Measurements from ENCODE around the gene ELP2. TPM values are rescaled to one million over a fixed set of nuclear protein-coding genes. Genes with fewer than 3 reads are reported as not detected.

The ELP2 gene
- total RNA-seq, 2 experiments from 2014 or later = 40.3 to 50.5 TPM

DNA sequence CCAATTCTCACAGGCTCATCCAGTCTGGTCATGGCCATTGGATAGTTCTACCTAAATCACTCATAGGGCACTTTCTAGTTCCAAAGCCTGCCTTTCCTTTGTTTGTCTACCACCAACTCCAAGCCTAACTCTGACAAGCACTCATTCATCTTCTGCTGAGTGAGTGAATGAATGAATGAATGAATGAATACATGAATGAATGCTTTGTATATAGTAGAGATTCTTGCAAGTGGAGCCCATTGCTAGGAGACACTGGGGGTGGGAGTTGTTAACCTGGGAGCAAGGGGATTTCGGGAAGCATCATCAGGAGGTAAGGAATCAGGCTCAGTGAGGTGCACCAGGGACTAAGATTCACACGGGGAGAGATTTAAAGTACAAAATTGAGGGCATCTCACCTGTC is 54.3 kb downstream of the ELP2 start:
- ChIA-PET CTCF (ENCODE audit: unreplicated experiment) (no interaction called here), POLR2A (no interaction called here)
- Histone ChIP-seq H3K4me2 (ENCODE audit: low read length) (no peak overlapping the region), H3K27ac (ENCODE audit: low read depth, low read length, poor library complexity, severe bottlenecking) (no peak overlapping the region), H3K4me3 (ENCODE audit: low read depth, low read length, poor library complexity, severe bottlenecking) (no peak overlapping the region), H3K9me3 (ENCODE audit: low read length) (no peaks in the 10 kb centered on the region), H3K4me1 (ENCODE audit: insufficient read depth, low read length, poor library complexity, severe bottlenecking) (peaks cover 8% of the 10 kb centered on the region), H3K9me2 (ENCODE audit: insufficient read depth, low read length) (no peaks in the 10 kb centered on the region), H4K20me1 (ENCODE audit: insufficient read depth, low read length) (no peaks in the 10 kb centered on the region), H2AFZ (ENCODE audit: low read length) (no peak overlapping the region), H3K79me2 (ENCODE audit: insufficient read depth, low read depth, low read length) (no peaks in the 10 kb centered on the region), H3K36me3 (ENCODE audit: insufficient read depth, low read length) (no peaks in the 10 kb centered on the region)
- intact Hi-C loops (cut with micrococcal nuclease; ENCODE audit: unreplicated experiment) = no loop called here
- no TSS peak for BruUV-seq (replicated peaks)
- DNase-seq (ENCODE audit: low spot score) = no peak
- no peak for TF ChIP-seq EZH2phosphoT487 (IDR thresholded peaks at IDR 0.05; ENCODE audit: borderline replicate concordance, low read depth, low read length)
- TF ChIP-seq, protein P1, sequence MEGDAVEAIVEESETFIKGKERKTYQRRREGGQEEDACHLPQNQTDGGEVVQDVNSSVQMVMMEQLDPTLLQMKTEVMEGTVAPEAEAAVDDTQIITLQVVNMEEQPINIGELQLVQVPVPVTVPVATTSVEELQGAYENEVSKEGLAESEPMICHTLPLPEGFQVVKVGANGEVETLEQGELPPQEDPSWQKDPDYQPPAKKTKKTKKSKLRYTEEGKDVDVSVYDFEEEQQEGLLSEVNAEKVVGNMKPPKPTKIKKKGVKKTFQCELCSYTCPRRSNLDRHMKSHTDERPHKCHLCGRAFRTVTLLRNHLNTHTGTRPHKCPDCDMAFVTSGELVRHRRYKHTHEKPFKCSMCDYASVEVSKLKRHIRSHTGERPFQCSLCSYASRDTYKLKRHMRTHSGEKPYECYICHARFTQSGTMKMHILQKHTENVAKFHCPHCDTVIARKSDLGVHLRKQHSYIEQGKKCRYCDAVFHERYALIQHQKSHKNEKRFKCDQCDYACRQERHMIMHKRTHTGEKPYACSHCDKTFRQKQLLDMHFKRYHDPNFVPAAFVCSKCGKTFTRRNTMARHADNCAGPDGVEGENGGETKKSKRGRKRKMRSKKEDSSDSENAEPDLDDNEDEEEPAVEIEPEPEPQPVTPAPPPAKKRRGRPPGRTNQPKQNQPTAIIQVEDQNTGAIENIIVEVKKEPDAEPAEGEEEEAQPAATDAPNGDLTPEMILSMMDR (conservative IDR thresholded peaks at IDR 0.05; ENCODE audit: low read length) = no peak

DNA sequence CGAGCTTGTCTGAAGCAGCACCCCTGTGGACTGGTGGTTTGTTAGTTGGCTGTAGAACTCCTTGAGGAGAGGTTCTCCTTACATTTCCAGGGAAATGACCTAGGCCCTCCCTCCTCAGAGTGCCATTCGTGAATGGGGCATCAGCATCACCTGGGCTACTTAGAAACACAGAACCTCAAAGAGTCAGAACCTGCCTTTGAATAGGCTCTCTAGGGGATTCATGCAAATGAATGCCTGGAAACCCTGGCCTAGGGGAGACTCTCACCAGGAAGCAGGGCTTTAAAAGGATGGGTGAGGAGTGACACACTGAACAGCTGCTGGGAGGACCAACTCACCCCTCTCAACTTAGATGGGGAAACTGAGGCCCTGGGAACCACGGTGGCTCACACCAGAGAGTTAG is 55.5 kb downstream of the ELP2 start:
- Histone ChIP-seq H3K4me2 (ENCODE audit: low read length) (no peak overlapping the region), H3K27ac (ENCODE audit: low read depth, low read length, poor library complexity, severe bottlenecking) (no peak overlapping the region), H3K36me3 (ENCODE audit: insufficient read depth, low read length) (no peaks in the 10 kb centered on the region), H3K79me2 (ENCODE audit: insufficient read depth, low read depth, low read length) (no peaks in the 10 kb centered on the region), H4K20me1 (ENCODE audit: insufficient read depth, low read length) (no peaks in the 10 kb centered on the region), H2AFZ (ENCODE audit: low read length) (no peak overlapping the region), H3K4me3 (ENCODE audit: low read depth, low read length, poor library complexity, severe bottlenecking) (no peak overlapping the region), H3K9me2 (ENCODE audit: insufficient read depth, low read length) (no peaks in the 10 kb centered on the region), H3K4me1 (ENCODE audit: insufficient read depth, low read length, poor library complexity, severe bottlenecking) (no peaks in the 10 kb centered on the region), H3K9me3 (ENCODE audit: low read length) (no peaks in the 10 kb centered on the region)
- ChIA-PET CTCF (ENCODE audit: unreplicated experiment) (no interaction called here), POLR2A (no interaction called here)
- TF ChIP-seq, protein P1 (conservative IDR thresholded peaks at IDR 0.05; ENCODE audit: low read length) = no peak
- TF ChIP-seq EZH2phosphoT487 (IDR thresholded peaks at IDR 0.05; ENCODE audit: borderline replicate concordance, low read depth, low read length) = no peak
- BruUV-seq (replicated peaks) = no TSS peak
- intact Hi-C loops (cut with micrococcal nuclease; ENCODE audit: unreplicated experiment) = no loop called here
- DNase-seq (ENCODE audit: low spot score) = no peak

DNA sequence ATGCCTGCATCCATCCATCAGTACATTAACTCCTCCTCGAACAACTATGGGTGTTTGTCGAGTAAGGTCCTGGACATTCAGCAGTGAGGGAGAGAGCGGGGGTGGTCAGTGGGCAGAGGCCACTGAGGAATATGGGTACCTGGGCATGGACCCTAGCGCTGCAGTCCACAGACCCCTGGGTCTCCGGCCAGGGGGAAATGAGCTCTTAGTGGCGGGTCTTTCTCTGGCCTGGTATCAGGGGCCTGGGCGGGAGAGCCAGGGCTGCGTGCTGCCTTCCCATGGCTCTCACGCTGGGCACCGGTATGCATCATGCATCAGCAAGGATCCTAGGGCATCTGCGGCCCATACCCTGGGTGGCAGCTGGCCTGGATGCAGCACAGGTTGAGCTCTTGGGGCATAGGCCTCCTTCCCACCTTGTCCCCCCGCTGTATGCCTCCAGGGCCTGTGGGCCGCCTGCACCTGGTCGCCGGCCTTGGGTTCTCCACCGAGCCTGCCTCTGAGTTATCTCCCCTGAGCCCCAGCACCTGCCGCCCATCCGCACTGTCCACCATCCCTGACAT is 56.3 kb downstream of the ELP2 start:
- Histone ChIP-seq H3K36me3 (ENCODE audit: insufficient read depth, low read length) (no peaks in the 10 kb centered on the region), H3K9me2 (ENCODE audit: insufficient read depth, low read length) (no peaks in the 10 kb centered on the region), H3K9me3 (ENCODE audit: low read length) (no peaks in the 10 kb centered on the region), H3K4me1 (ENCODE audit: insufficient read depth, low read length, poor library complexity, severe bottlenecking) (no peaks in the 10 kb centered on the region), H3K4me2 (ENCODE audit: low read length) (no peak overlapping the region), H4K20me1 (ENCODE audit: insufficient read depth, low read length) (no peaks in the 10 kb centered on the region), H3K4me3 (ENCODE audit: low read depth, low read length, poor library complexity, severe bottlenecking) (no peak overlapping the region), H3K79me2 (ENCODE audit: insufficient read depth, low read depth, low read length) (no peaks in the 10 kb centered on the region), H3K27ac (ENCODE audit: low read depth, low read length, poor library complexity, severe bottlenecking) (no peak overlapping the region), H2AFZ (ENCODE audit: low read length) (no peak overlapping the region)
- ChIA-PET CTCF (ENCODE audit: unreplicated experiment) (no interaction called here), POLR2A (no interaction called here)
- no TSS peak for BruUV-seq (replicated peaks)
- DNase-seq (ENCODE audit: low spot score) = no peak
- intact Hi-C loops (cut with micrococcal nuclease; ENCODE audit: unreplicated experiment) = no loop called here
- TF ChIP-seq, protein P1 (conservative IDR thresholded peaks at IDR 0.05; ENCODE audit: low read length) = no peak
- TF ChIP-seq EZH2phosphoT487 (IDR thresholded peaks at IDR 0.05; ENCODE audit: borderline replicate concordance, low read depth, low read length) = no peak

All from OCI-LY7 (cell line).